T-helper 2 cell treated with Interferon-gamma antibody and Interleukin-4, amounts not matched to agents 100 ng/mL and 5 ng/mL, for 36 hours (primary cell): Measurements from ENCODE around the gene PER2. TPM values are rescaled to one million over a fixed set of nuclear protein-coding genes. Genes with fewer than 3 reads are reported as not detected.
"Not testable (repeated sequence)": the region's sequence is repeated elsewhere in the genome, so short reads cannot be mapped to it uniquely, and the experiment has no call there.

Experiments used
- intact Hi-C: fragments of 100-400 bp; cut with micrococcal nuclease; formaldehyde crosslinking; loops from one replicate; pipeline ENCODE4 v1.15.1; 2023
- total RNA-seq: library from RNA; stranded (reverse); gene quantifications from 2 replicates; pipeline ENCODE4 v1.2.3, GENCODE V29; 2022

PER2 gene
- total RNA-seq, 1 donor from 2014 or later: 17.6 TPM

DNA sequence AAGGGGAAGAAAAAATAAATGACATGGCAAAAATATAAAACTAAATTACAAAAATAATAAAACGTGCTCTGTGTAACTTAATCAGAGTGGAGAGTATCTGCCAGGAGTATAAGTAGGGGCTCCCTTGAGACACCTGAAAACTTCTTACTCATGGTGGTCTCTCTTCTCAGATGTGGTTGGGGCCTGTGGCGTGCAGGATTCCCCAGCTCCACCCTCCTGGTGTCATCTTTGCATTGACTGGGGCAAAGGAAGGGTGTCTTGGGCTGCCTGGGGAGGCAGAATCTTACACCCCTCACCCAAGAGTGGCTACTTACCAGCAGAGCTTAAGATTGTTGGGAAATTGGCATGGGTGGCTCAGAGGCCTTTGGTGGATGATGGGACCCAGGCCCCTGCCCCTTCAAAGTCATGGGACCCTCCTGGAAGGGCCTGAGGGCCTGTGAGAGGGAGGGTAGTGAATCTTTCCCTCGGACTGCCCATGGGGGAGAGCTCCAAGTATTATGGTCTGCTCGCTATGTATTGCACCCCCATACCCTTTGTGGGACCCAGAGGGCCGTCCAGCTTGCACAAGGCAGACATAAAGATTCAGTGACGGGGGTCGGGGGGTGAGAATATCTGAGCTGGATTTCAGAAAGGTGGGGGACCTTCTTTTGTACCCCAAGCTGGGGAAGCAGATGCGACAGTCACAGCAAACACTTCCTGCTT, 25.0 kb upstream of the PER2 start:
- intact Hi-C loops: no loop called here

DNA sequence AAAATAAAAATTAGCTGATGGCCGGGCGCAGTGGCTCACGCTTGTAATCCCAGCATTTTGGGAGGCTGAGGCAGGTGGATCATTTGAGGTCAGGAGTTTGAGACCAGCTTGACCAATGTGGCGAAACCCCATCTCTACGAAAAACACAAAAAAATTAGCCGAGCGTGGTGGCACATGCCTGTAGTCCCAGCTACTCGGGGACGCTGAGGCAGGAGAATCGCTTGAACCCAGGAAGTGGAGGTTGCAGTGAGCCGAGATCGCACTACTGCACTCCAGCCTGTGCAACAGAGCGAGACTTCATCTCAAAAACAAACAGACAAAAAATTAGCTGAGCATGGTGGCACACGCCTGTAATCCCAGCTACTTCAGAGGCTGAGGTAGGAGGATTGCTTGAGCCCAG, 22.3 kb upstream of the PER2 start:
- intact Hi-C loops: not testable (repeated sequence)

DNA sequence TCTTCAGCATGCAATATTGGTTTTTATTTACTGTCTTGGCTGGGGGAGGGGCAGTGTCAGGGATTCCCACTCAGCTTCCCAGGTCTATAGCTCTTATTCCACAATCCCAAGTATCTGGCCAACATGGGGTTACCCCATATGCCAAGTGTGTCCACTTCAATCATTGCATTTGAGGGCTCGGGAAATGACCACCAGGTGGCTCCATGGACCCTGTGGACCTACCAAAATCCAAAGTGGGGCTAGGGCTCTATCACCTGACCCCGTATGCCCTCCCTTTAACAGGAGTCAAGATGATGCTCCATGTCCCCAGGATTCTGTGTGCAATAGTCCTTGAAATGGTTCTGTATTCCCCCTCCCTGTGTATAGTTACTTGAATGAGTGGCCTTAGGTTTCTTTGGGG, 19.8 kb upstream of the PER2 start:
- intact Hi-C loops: no loop called here

DNA sequence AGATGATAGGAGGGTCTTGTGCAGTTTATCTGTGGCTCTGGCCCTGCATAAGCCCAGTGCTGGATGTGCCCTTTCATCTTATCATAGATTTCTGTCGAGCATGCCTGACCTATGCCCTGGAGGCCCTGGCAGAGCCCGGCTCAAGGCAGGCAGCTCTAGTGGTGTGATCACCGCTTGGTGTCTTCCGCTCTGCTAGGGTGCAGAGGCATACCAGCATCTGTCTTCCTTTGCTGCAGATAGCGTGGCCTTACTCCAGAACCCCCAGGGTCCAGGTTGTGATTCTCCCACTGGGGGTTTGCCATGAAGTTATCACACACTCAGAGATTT, 18.2 kb upstream of the PER2 start:
- intact Hi-C loops: no loop called here

DNA sequence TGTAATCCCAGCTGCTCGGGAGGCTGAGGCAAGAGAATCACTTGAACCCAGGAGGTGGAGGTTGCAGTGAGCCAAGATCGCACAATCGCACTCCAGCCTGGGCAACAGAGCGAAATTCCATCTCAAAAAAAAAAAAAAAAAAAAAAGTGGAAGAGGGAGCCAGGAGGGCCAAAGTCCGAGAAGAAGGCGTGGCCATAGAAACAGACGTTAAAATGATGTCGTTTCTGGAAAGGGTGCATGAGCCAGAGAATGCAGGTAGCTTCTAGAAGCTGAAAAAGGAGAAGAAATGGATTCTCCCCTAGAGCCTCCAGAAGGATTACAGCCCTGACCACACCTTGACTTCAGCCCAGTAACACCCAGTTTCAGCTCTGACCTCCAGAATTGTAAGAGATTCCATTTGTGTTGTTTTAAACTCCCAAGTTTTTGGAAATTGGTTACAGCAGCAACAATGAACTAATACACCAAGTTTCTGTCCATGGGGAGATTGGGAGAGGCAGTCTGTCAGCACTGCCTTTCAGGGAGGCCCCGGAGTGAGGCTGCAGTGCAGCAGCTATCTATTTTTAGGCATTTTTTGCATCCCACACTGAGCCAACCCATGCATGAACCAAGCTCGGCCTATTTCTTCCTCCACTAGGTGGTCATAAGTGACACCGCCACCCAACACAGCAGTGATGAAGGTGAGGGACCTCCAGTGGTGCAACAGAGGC, 17.7 kb upstream of the PER2 start:
- intact Hi-C loops: no loop called here

DNA sequence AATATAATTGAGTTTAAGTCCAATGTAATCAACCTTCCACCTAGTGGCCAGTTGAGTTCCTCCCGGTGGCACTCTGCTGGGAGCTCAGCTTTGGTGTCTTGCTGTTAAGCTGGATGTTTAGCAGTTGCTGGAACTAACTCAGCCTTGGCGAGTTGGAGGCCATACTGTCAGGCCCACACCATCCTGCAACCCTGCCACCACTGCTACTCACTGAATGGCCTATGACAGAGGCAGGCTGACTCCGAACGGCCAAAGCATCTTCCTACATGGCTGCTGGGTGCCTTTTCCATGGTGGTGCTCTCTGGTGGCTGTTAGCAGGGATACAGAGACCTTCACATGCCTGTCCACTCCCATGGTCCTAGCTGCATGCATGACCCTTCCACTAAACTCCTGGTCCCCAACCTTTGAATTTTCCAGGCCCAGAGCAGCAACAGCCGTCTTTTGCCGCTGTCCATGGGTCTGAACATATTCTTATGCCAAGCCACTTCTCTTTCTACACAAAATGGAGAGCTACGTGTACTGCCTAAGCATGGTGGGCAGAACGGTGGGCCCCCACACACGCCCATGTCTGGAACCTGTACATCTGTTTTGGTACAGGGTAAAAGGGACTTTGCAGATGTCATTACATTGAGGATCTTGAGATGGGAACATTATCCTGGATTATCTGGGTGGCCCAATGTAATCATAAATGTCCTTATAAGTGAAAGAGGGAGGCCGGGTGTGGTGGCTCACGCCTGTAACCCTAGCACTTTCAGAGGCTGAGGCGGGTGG, 16.9 kb upstream of the PER2 start:
- intact Hi-C loops: no loop called here

DNA sequence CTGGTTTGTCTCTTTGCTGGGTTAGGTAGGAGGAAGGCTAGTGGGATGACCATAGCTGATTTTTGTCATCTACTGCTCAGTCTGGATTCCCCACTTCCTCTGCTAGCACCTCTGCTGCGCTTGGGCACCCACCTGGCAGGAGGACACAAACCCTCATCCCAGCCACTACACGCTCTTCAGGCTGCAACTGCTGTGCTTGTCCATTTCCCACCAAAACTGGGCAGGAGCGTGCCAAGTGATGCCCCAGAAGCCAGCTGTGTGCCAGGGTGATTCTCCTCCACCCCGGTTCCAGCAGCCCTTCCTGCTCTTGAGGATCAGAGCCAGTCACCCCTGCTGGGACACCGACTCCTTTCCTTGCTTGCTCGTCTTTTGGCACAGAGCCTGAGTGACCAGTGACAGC, 15.7 kb upstream of the PER2 start:
- intact Hi-C loops: no loop called here

DNA sequence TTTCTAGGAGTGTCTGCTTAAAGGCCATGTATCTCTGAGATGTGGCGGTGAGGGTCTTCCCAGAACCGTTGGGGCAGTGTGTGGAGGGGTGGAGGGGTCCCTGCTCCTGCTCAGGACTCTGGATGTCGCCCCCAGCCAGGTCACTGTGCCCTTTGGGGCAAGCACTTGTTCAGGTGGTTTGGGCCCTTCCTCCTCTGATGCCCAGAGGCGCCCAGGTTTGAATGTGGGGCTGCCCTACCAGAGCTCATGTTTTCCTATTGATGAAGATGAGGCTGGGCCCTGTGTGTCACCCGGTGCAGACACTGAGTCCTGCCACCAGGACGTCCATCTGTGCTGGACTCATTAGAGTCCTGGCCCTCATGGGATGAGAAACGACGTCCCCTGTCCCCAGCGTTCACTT, 14.3 kb upstream of the PER2 start:
- intact Hi-C loops: no loop called here

DNA sequence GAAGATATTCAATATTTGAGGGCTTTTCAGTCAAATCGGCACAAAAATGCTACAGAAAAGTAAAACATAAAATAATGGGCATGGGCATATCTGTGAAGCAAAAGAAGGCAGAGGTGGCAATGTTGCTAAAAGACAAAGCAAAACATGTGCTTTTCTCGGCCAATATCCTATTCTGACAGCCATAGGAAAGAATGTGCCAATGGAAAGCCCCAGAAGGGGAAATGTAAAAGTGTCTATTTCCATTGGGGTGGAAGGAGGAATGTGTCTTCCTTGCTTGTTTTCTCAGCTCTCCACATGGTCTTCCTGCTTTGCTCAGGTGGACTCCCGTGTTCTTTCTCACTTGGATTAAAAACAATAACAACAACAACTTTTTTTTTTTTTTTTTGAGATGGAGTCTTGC, 13.7 kb upstream of the PER2 start:
- intact Hi-C loops: no loop called here

DNA sequence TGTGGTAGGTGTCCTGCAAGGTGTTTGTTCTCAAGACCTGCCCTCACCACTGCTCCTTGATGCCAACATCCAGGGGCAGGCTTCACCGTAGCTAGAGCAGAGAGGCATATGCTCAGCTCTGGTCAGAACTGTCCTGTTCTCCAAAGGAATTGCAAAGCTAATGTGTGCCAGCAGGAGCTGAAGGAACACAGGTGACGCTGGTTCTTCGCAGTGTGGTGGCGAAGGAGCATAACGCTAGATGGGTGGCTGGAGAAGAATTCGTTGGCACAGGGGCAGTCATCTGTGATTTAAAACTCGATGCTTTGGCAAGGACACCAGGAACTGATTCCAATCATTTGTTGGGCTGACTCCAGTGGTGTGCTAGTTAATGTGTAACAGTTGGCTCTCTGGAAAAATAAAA, 11.4 kb upstream of the PER2 start:
- intact Hi-C loops: no loop called here

DNA sequence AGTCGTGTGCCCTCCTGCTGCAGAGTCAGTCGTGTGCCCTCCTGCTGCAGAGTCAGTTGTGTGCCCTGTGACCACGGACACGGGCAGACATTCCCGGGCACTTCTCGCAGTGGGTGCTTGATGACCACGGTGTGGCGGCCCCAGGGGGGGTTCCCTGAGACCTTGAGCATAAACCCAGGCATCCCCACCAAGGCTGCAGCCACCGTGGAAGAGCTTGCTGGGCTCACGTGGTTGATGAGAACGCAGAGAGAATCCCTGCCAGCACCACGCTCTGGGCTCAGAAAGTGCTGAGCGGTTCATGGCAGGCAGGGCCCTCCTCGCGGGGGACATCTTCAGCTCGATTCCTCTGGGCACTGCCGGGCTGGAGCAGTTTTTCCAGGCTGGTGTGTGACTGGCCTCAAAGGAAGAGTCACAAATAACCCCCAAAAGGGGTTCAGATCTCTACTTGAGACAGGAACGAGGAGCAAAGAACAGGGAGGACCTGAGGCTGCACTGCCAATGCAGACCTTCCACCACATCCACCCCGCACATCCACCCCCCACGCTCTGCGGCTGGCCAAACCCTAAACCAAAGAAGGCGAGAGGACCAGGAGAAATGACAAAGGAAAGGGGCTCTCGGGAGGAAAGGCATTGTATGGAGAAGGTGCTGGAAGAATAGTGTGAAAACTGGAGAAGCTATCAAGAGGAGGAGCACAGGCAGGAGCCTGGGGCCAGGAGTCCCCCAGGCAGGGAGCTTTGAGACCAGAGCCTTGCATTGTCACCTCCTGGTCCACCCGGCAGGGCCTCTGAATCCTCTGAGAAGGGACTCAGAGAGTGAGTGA, 8.4 kb upstream of the PER2 start:
- intact Hi-C loops: no loop called here

DNA sequence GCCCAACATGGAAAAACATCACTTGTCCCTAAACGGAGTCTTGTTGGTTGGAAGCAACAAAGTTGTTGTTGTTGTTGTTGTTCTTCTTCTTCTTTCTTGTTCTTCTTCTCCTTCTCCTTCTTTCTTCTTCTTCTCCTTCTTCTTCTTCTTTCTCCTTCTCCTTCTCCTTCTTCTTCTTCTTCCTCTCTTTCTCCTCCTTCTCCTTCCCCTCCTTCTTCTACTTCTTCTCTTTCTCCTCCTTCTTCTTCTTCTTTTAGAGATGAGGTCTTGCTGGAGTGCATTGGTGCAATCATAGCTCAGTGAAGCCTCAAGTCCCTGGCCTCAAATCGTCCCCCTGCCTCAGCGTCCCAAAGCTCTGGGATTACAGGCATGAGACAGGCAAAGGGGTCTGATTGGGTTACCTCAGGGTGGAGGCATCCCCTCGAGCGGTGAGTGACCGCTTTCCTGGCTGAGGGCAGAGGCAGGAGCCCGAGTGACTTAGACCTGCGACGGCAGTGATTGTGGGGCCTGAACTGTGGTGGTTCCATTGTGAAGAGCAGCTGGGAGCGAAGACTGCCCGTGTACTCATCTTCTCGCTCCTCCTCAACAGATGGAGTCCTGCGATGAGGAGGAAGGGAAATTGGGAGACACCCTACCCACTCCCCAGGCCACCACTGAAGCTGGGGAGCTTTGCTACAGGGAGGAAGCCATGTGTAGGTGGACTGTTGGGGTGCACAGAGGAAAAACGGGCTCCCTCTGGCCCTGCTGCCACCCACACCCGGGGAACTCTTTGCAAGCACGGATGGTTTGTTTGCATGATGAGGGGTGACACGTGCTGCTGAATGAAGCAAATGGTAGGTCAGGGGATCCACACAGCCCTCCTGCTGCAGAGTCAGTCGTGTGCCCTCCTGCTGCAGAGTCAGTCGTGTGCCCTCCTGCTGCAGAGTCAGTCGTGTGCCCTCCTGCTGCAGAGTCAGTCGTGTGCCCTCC, 7.0 kb upstream of the PER2 start:
- intact Hi-C loops: no loop called here

DNA sequence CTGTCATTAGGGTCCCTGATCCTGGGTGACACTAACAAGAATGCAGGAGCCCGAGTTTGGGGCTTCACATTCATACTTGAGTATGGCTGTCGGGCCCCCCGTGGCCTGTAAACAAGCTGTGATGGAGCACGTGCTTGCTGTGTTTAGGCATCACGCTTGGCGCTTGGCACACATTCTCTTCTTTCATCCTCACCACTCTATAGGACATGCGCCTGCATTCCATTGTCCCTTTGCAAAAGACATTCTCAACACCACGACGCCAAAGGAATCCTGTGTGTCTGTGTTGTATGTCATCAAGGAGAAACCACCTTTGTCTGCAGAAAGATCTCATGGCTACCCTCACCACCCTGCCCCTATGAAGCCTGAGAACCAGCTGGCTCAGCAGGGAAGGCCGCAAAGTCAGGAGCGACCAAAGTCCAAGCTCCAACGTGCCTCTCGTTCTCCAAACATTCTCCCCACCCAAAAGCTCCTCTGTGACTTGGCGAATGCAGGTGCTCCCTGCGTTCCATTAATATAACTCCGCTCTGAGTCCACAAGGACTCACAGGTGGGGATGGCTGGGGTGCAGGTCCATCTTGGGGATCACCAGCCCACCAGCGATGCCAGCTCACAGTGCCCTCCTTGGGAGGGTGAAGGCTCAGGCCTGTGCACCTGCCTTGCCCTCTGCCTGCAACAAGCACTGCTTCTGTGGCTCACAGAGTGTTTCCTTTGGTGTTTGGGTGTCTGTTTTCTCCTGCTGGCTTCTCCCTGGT, 6.2 kb upstream of the PER2 start:
- intact Hi-C loops: no loop called here

DNA sequence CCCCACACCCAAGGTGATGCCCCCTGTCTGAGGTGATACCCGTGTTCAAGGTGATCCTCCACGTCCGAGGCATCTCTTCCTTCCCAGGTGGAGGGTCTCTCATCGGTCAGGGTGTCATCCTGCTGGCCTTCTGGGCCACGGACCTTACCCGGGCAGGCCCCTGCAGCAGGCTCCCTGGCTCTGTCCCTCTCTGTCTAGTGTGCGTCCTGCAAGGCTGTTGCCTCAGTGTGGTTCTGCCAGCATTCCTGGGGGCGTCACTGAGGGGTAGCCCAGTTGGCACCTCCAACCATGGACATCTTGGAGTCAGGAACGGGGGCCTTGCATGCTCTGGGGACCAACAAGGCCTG, 5.6 kb upstream of the PER2 start:
- intact Hi-C loops: no loop called here

DNA sequence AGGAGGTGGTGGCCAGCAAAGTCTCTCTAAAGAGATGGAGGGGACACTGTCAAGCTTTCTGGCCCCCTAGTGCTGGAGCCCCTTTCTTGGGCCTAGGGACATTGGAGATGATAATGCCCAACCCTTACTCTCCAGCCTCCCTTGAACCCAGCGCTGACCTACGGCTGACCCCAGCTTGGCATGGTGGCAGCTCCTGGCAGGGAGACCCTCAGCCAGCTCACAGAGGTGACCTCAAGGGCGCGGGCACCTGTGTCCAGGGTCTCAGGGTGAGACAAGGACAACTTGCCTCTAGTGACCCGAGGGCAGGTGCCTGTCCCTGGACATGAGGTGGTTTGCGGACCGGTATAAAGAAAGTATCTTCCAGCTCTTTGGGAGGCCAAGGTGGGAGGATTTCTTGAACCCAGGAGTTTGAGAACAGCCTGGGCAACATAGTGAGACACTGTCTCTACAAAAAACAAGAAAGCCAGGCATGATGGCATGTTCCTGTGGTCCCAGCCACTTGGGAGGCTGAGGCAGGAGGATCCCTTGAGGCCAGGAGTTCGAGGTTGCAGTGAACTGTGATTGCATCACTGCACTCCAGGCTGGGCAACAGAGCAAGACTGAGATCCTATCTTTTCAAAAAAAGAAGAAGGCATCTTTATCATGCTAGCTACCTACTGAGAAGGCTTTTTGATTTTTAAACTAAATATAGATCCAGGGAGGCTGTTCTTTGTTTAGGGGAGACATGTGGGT, 3.3 kb upstream of the PER2 start:
- intact Hi-C loops: no loop called here

DNA sequence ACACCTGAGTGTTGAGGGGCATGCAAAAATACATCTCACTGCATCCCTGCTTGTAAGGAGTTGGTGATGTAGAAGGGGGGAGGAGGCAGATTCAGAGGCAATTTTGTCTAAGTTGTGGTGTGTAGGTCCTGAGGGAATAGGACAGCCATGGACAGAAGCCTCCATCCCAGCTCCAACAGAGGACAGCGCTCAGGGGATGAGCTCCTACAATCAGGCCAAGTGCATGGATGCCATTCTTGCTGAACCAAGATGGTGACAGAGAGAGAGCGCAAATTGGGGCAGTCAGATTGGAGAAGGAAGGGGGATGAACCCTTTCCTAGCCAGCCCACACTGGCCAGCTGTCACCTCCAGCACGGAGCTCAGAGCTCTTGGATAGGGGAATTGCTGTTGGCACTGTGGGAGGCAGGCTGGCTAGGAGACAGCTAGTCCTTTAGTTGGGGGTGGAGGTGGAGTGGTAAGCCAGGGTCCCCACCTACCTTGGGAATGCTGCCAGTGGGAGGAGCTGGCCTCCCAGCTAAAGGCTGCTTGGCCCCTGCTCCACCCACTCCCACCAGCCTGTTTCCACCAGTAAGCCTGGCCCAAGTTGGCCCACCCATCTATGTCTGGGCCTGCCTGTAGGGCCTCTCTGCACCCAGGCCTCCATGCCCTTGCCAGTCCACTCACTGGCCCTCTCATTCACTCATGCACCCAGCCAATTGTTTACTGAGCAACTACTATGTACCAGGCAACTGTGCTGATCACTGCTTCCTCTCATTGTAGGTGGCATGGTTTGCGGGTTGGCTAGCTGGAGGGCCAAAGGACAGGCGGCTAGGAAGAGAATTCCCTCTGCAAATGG, 2.5 kb upstream of the PER2 start:
- intact Hi-C loops: no loop called here

DNA sequence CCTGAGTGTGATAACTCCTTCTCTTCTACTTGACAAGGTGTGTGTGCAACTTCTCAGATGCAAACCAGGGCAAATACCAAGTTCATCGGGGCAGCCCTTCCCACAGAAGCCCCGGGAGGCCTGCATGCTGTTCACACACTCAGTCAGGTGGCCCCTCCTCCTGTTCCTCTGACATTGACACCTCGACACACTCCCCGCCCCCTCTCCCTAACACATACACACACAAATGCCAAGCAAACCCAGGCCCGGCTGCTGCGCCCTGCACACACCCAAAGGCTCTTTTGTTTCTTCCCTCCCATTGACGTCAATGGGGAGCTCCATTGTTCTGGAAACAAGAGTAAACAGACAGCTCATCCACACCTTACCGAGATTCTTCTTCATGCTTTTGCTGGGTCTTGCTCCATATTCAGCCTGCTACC, 1.7 kb upstream of the PER2 start:
- intact Hi-C loops: no loop called here

DNA sequence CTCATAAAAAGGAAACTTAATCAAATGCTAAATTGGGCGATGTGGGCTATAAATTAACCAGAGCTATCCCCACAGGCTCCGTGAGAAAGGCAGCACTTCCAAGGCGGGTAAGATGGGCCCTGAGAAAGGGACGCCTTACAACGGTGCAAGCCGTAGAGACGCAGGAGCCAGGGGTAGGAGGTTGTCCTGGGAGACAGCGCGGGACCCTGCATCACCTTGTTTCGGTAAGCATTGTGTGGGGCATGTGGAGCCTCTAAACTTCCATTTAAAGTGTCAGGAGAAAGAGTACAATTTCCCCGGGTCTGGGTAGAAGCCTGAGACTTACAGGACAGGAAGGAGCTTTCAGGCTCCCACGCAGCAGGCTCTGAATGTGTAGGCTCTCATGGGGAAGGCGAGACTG, 1.2 kb upstream of the PER2 start:
- intact Hi-C loops: loop anchor here (2.0 to 5.0 kb wide), 4 partner anchors 47 to 1113 kb away; partner anchors contain the start of genes HDAC4, HES6 and SCLY
